Loucy (cell line): Measurements from ENCODE around the gene TBCD.

Experiments
- H2AFZ ChIP-seq: fragments of 200-600 bp; sonication (generic); 2 replicates; pipeline ENCODE4 v1.6.0; 2016; ENCODE audit warnings: antibody characterized with exemption, mild to moderate bottlenecking, low read length, moderate library complexity
- H3F3A ChIP-seq: fragments of 200-600 bp; 2 replicates; pipeline ENCODE4 v1.6.0; 2016; ENCODE audit warnings: antibody characterized with exemption, low read depth, mild to moderate bottlenecking
- H3K27me3 ChIP-seq: fragments of 200-600 bp; sonication (generic); 2 replicates; pipeline ENCODE4 v1.6.1; 2014; ENCODE audit warnings: low read length, mild to moderate bottlenecking; ENCODE audit not compliant: insufficient read depth, poor library complexity, severe bottlenecking
- H3K36me3 ChIP-seq: fragments of 200-600 bp; sonication (generic); 2 replicates; pipeline ENCODE4 v1.6.1; 2016; ENCODE audit warnings: low read length; ENCODE audit not compliant: insufficient read depth
- H3K4me1 ChIP-seq: fragments of 200-600 bp; sonication (generic); 2 replicates; pipeline ENCODE4 v1.5.1; 2014; ENCODE audit warnings: low read length, mild to moderate bottlenecking; ENCODE audit not compliant: insufficient read depth, poor library complexity, severe bottlenecking
- H3K4me2 ChIP-seq: fragments of 200-600 bp; sonication (generic); 2 replicates; pipeline ENCODE4 v1.6.0; 2014; ENCODE audit warnings: antibody characterized with exemption, low read length, low read depth, mild to moderate bottlenecking; ENCODE audit not compliant: poor library complexity, severe bottlenecking
- H3K4me3 ChIP-seq: fragments of 200-600 bp; sonication (generic); 2 replicates; pipeline ENCODE4 v1.5.1; 2014; ENCODE audit warnings: low read length, mild to moderate bottlenecking, mixed read lengths; ENCODE audit not compliant: poor library complexity, severe bottlenecking
- H3K79me2 ChIP-seq: fragments of 200-600 bp; sonication (generic); 2 replicates; pipeline ENCODE4 v1.6.1; 2014; ENCODE audit warnings: low read length; ENCODE audit not compliant: insufficient read depth
- H3K9ac ChIP-seq: fragments of 200-600 bp; sonication (generic); 2 replicates; pipeline ENCODE4 v1.6.0; 2014; ENCODE audit warnings: mild to moderate bottlenecking, low read depth, low read length, moderate library complexity; ENCODE audit not compliant: poor library complexity, severe bottlenecking
- H3K9me2 ChIP-seq: fragments of 200-600 bp; sonication (generic); replicated peaks from 2 replicates; pipeline ENCODE4 v1.6.1; 2016; ENCODE audit warnings: low read depth, low read length, mixed read lengths
- H3K9me3 ChIP-seq: fragments of 200-600 bp; sonication (generic); 2 replicates; pipeline ENCODE4 v1.6.1; 2014; ENCODE audit warnings: mild to moderate bottlenecking, antibody characterized with exemption, low read length, low read depth; ENCODE audit not compliant: insufficient read depth
- H4K20me1 ChIP-seq: fragments of 200-600 bp; sonication (generic); 2 replicates; pipeline ENCODE4 v1.6.0; 2014; ENCODE audit warnings: antibody characterized with exemption, low read length, mild to moderate bottlenecking; ENCODE audit not compliant: insufficient read depth, poor library complexity, severe bottlenecking
- CTCF ChIP-seq: fragments of 200-600 bp; sonication (generic); conservative IDR thresholded peaks from 2 replicates; pipeline ENCODE4 v1.5.1; 2014; ENCODE audit warnings: mild to moderate bottlenecking, antibody characterized with exemption, low read length
- EZH2phosphoT487 ChIP-seq: fragments of 200-600 bp; IDR thresholded peaks from 2 replicates; pipeline ENCODE4 v1.6.1; 2018; ENCODE audit warnings: antibody characterized with exemption, mild to moderate bottlenecking, moderate library complexity, borderline replicate concordance

Gene TBCD

GRCh38 chr17:82957961-82958561 is 206.2 kb downstream of the TBCD start:
- Histone ChIP-seq H3K79me2 (no peaks in the 10 kb centered on the region), H3K4me1 (no peaks in the 10 kb centered on the region), H3F3A (no peaks in the 10 kb centered on the region), H3K9ac (no peak overlapping the region), H3K9me3 (no peaks in the 10 kb centered on the region), H3K4me2 (no peak overlapping the region), H4K20me1 (no peaks in the 10 kb centered on the region), H3K9me2 (no peaks in the 10 kb centered on the region), H2AFZ (no peak overlapping the region), H3K4me3 (no peak overlapping the region), H3K27me3 (no peaks in the 10 kb centered on the region), H3K36me3 (peaks cover 30% of the 10 kb centered on the region; the same call in 1 of the 2 replicates)
- TF ChIP-seq CTCF = no peak
- TF ChIP-seq EZH2phosphoT487 = no peak

- Histone ChIP-seq H3K36me3 (peaks cover 30% of the 10 kb centered on the region; the same call in 1 of the 2 replicates), H3K9ac (no peak overlapping the region), H3K4me1 (no peaks in the 10 kb centered on the region), H2AFZ (no peak overlapping the region), H3K79me2 (no peaks in the 10 kb centered on the region), H4K20me1 (no peaks in the 10 kb centered on the region), H3K27me3 (no peaks in the 10 kb centered on the region), H3K9me3 (no peaks in the 10 kb centered on the region), H3K9me2 (no peaks in the 10 kb centered on the region), H3K4me3 (no peak overlapping the region), H3F3A (no peaks in the 10 kb centered on the region), H3K4me2 (no peak overlapping the region)
- TF ChIP-seq EZH2phosphoT487 (no peak), CTCF (no peak)
These were observed 207.5 kb downstream of the TBCD start for GRCh38 chr17:82959242-82959930.

- Histone ChIP-seq H3K4me2 (no peak overlapping the region), H3K4me1 (no peaks in the 10 kb centered on the region), H4K20me1 (no peaks in the 10 kb centered on the region), H3K27me3 (no peaks in the 10 kb centered on the region), H2AFZ (no peak overlapping the region), H3F3A (no peaks in the 10 kb centered on the region), H3K9me3 (no peaks in the 10 kb centered on the region), H3K9ac (no peak overlapping the region), H3K4me3 (no peak overlapping the region), H3K9me2 (no peaks in the 10 kb centered on the region), H3K36me3 (peaks cover 31% of the 10 kb centered on the region; the same call in 1 of the 2 replicates), H3K79me2 (no peaks in the 10 kb centered on the region)
- TF ChIP-seq EZH2phosphoT487 (no peak), CTCF (no peak)
These were observed 208.1 kb downstream of the TBCD start for GRCh38 chr17:82959990-82960418.
